HS-5 (cell line): Measurements from ENCODE around the gene CLNK.
"Not testable (repeated sequence)": the region's sequence is repeated elsewhere in the genome, so short reads cannot be mapped to it uniquely, and the experiment has no call there.

Experiments used
- DNase-seq: peaks from one replicate; pipeline ENCODE4 v3.0.0-alpha.2; 2012; ENCODE audit warnings: low read depth

CLNK gene

GRCh38 chr4:10577508-10578426 is 106.8 kb downstream of the CLNK start:
- no peak for DNase-seq

DNA sequence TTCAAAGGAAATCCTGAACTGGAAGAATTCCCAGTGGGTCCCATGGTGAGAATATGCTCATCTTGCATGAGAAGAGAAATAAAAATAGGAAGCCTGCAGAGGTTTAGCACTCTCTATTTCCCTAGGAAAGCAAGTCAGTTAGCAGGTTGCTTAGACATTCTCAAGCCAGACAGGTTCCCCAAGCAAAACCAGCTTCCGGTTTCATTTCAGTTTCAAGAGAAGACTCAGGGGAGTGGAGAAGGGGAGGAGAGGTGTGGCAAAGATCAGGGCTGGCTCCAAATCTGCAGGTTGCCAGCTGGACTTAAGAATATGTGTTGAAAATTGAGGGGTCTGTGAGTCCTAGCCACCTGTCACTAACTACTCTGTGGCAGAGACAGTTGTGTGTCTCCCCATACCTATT is 107.5 kb downstream of the CLNK start:
- no peak for DNase-seq

GRCh38 chr4:10576236-10576635 is 108.3 kb downstream of the CLNK start:
- no peak for DNase-seq

DNA sequence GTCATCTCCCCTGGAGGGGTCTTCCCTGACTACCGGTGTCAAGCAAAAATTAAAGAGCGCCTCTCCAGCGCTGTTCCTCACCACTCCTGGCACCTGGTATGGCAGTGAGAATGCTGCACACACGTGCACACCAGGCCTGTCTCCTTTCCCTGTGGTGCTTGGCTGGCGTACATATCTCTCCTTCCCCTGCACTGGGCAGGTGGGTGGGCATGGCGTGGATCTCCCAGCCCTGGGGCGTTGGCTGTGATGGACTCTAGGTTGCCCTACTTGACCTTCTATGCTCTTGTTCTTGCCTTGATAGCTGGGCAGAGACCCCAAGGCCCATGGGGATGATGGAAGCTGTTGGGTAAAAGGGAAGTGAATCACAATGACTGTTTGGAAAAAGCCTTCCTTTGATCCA is 109.2 kb downstream of the CLNK start:
- no peak for DNase-seq

- DNase-seq = not testable (repeated sequence)
These were observed 110.0 kb downstream of the CLNK start for GRCh38 chr4:10574553-10574952.

GRCh38 chr4:10571909-10572308 is 112.7 kb downstream of the CLNK start:
- DNase-seq = no peak

GRCh38 chr4:10569491-10569890 is 115.1 kb downstream of the CLNK start:
- DNase-seq = no peak

DNA sequence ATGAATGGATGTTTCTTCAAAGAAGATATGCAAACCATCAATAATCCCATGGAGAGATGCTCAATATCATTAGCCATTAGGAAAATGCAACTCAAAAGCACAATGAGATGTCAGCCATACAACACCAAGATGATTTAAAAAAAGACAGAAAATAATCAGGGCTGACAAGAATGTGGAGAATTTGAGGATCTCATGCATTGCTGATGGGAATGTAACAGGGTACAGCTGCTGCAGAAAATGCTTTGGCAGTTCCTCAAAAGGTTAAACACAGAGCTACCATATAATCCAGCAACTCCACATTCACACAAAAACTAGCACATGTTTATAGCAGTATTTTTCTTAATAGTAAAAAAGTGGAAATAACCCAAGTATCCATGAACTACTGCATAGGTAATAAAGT is 116.8 kb downstream of the CLNK start:
- DNase-seq = no peak

DNA sequence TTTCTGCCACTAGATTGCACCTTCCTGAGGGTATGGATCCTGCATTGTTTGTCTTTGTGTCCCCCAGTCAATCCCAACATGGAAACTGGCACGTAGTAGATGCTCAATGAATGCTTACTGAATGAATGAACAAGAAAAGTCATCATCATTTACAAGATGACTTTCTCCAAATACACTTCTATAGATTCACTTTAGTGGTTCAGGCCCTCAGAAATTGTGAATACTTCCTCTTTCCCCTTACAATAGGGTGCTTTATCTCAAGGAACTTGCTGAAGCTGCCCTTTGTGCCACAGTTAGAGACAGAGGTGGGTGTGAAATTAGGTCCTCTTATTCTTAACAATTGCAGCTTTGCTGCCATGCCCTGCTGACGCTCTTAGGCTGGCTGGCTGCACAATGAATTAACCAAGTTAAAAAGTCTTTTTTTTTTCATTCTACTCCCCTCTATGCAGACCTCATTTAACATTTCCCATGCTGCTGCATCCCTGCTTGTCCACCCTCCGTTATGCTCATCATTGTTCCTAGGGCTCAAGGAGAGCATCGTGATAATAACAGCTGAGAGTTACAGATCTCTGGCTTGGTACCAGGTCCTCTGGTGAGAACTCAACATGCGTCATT is 119.3 kb downstream of the CLNK start:
- no peak for DNase-seq

DNA sequence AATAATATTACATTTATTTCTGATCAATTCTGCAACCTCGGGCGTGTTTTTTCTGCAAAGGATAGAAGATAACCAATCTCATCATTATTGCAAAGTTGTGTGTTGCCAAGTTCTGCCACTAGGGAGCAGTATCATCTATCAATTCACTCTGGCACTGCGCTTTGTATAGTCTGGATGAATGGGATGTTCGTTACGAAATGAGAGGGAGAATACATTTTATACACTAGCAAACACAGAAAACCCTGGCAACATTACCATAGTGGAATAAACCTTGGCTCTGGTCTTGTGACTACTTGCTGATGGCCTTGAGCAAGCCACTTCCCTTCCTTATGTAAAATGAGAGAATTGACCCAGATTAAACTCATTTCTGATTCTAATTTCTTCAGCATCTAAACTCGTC is 129.9 kb downstream of the CLNK start:
- DNase-seq = peak; percentile 10

- no peak for DNase-seq
These were observed 130.4 kb downstream of the CLNK start for GRCh38 chr4:10554121-10554520.

- DNase-seq = no peak
These were observed 131.8 kb downstream of the CLNK start for GRCh38 chr4:10552591-10553280.

DNA sequence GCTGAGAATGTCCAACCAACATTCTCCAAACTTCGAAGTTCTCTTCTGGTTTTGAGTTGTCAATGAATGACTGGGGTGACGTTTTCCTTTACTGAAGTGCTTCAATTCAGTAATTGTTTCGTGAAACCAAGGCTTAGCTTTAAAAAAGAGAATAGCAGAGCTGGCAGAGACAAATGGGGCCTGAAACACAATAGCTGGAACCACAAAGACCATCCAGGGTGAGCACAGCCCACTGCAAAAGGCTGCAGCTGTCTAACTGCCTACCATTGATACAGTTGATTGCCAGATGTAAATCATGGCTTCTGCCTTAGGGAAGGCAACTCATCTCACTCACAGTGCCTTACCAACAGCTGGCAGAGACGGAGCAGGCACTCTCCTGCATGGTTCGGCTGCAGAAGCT is 148.7 kb downstream of the CLNK start:
- DNase-seq = no peak

- no peak for DNase-seq
These were observed 149.7 kb downstream of the CLNK start for GRCh38 chr4:10534820-10535219.

- no peak for DNase-seq
These were observed 152.4 kb downstream of the CLNK start for GRCh38 chr4:10532155-10532554.

DNA sequence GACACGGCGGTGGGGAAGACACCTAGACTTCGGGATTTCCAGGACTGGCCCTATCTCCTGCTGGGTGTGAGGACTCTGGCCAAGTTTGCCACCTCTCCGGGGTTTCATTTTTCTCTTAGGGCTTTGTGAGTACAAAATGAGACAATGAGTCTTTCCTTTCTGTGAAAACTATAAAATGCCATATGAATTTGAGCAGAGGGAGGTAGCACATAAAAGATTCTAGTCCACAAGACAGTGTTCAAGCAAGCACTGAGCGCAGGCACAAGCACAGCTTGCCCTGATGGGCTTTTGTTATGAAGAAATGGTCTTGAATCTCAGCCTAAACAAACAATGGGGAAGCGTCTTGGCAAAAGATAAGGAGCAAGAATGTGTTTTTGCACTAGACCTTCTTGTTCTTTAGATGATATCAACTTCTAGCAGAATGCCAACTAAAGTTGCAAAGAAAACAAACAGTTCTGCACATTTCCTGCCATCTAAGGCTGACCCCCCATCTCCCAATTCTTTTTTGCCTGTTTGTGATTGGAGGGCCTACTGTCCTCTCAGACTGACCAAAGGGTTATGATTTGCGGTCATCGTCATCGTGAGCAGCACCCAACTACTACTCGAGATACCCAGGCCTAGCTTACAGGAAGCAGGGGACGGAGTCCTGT is 154.3 kb downstream of the CLNK start:
- no peak for DNase-seq

DNA sequence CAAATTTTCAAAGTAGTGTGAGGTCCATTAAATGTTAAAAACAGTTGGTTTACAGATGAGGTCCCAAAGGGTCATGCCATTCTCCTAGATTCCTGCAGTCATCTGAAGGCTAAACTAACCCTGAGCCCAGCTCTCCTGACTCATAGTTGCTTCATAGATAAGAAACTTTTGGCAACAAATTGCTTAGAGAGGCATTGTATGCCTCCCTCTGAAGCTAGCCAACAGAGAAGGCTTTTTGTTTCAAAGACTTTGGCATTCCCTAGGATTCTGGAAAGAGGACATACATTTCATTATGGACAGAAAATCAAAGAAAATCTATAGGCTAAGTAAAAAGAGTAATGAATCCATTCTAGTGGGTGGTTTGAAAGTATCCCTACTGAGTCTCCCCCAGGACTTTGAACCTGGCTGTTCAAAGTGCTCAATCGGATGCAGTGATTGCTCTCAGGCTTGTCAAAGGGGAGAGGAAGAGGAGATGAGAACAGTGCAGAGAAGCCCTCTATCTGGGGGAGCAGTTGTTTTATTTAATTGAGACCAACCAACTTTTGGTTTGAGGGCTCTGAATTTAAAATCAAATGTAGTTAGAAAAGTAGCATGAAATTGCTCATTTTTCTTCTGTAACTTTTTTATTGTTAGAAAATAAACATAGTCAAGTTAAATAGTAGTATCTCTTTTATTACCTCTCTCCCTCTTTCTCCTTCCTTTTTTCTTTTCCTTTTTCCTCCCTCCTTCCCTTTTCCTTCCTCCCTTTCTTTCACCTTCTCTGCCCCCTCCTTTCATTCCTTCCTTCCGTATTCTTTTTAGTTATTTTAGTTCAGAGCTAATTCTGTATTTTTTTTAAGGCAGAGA is 155.1 kb downstream of the CLNK start:
- no peak for DNase-seq

DNA sequence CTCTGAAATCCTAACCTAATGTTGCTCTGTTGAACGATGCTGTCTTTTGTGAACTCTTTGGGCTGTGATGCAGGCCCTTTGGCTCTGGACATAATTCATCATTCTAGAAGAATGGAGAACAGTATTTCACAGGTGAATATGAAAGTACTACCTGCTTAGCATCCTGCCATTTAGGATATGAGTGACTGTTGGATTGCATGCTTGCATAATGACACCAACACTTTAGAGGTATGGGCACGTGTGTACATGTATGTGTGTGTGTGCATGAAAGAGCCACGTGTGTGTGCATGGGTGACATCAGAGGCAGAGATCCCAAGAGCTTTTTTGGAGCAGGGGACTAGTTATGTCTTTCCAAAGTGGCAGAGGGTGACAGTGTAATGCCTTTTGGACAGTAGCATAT is 157.1 kb downstream of the CLNK start:
- no peak for DNase-seq

DNA sequence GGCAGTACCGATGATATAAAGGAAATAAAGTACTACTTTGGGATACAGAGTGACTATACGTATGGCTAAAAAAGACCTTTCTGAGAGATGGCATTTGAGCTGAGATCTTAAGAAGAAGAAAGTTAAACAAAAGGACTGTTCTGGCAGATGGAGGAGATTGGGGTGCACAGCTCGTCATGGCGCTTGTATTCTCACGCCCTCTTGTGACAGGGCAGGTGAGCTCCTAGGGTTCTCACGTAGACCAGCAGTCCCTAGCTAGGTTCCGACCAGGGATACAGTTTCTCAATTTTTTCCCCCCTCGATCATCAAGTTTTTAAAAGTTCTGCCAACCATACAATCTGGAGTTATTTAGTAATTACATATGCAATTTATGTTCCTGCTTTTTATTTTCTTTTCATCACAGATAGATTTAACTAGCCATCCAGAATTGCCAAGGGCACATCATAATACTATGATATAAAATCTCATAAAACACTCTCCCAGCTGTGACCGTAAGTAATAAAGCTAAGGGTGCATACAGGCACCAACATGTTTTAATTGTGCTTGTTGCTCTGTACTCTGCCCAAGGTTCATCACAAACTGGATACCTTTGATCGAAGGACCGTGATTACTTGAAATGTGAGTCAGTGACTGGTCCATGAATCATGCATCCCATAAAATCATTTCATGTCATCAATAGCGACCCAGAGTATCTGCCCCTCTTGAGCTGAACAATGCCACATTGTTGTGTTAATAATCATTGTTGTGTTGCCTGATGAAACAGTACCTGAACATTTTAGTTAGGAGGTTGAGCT is 157.9 kb downstream of the CLNK start:
- no peak for DNase-seq

DNA sequence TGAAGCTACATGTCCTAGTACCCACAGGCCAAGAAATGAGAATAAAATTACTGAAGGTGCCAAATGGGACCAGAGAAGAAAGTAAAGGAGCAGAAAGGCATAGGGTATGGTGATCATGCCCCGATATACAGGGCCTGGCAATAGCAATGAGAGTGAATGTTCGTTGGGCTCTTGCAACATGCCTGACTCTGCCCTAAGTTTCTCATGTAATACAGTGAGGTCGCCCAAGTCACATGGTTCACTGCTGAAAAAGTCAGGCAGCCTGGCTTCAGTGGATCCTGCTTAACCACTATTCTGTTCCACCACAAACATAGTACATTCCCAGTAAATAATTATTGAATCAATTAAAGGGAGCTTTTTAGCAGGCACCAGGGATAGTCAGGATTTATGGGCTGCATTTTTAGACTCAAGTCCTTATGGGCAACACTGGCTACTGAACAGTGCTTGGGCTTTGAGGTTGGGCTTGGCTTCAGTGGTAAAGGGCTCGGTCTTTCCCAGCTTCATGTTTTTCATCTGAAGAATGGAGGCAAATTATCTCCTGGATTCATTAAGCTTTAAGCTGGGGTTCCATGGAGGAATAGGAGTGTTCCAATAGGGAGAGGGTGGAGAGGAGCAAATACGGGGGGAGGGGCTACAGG is 160.3 kb downstream of the CLNK start:
- no peak for DNase-seq
